Gastrocnemius medialis (tissue), 4 donors: ENCODE data around the gene TNFAIP3. TPM values are rescaled to one million over a fixed set of nuclear protein-coding genes. Genes with fewer than 3 reads are reported as not detected.

Source experiments
- ATAC-seq, 2 donors: fragments of 150-250 bp; one replicate each; pipeline ENCODE4 v1.9.1; 2016
- DNase-seq, 2 donors: peaks; one replicate each; pipeline ENCODE4 v3.0.0-alpha.2; 2019
- H3K27ac ChIP-seq, 4 donors: fragments of 200-600 bp; sonication (generic); 1 replicate in 1 of 4; 2 replicates in 3 of 4; pipeline ENCODE4 v1.5.1; 2016 to 2018; ENCODE audit warnings: mild to moderate bottlenecking in 2 of 4, moderate library complexity in 1 of 4
- H3K27me3 ChIP-seq, 3 donors: fragments of 200-600 bp; sonication (generic) in 2 of 3; 1 replicate in 1 of 3; 2 replicates in 2 of 3; pipeline versions ENCODE4 v1.5.1 to v1.6.0; 2016 to 2019; ENCODE audit warnings: mild to moderate bottlenecking in 1 of 3, moderate library complexity in 1 of 3
- H3K36me3 ChIP-seq, 2 donors: fragments of 200-600 bp; sonication (generic) in 1 of 2; one replicate each; pipeline ENCODE4 v1.5.1; 2017 to 2018
- H3K4me1 ChIP-seq, 2 donors: fragments of 200-600 bp; sonication (generic) in 1 of 2; one replicate each; pipeline ENCODE4 v1.5.1; 2016 to 2017; ENCODE audit warnings: mild to moderate bottlenecking in 2 of 2
- H3K4me3 ChIP-seq, 4 donors: fragments of 200-600 bp; sonication (generic) in 3 of 4; 1 replicate in 1 of 4; 2 replicates in 3 of 4; pipeline ENCODE4 v1.5.1; 2016 to 2019; ENCODE audit warnings: mild to moderate bottlenecking in 2 of 4
- H3K9me3 ChIP-seq, 3 donors: fragments of 200-600 bp; sonication (generic) in 2 of 3; 1 replicate in 1 of 3; 2 replicates in 2 of 3; pipeline ENCODE4 v1.5.1; 2016 to 2019
- CTCF ChIP-seq, 5 experiments: fragments of 450-650 bp in 3 of 5; fragments of 200-600 bp in 2 of 5; sonication (generic) in 2 of 5; IDR thresholded peaks in 4 of 5; conservative IDR thresholded peaks in 1 of 5; 1 replicate in 4 of 5; 2 replicates in 1 of 5; pipeline ENCODE4 v1.5.1; 2016 to 2019; ENCODE audit warnings: antibody characterized with exemption in 5 of 5, mild to moderate bottlenecking in 3 of 5, moderate library complexity in 3 of 5
- POLR2A ChIP-seq, 2 donors: fragments of 450-650 bp; IDR thresholded peaks; one replicate each; pipeline ENCODE4 v1.6.1; 2017; ENCODE audit warnings: antibody characterized with exemption in 2 of 2, mild to moderate bottlenecking in 2 of 2, moderate library complexity in 2 of 2
- in situ Hi-C, 4 donors: fragments of 200-750 bp; cut with MboI; loops; one replicate each; pipeline versions ENCODE4 v1.15.0 to v1.8.0; 2017; ENCODE audit warnings: low sequenced_read_pairs in 4 of 4
- intact Hi-C: fragments of 100-400 bp; cut with DNase I; formaldehyde crosslinking; loops from one replicate; pipeline ENCODE4 v1.15.1; 2023; ENCODE audit warnings: low total_unique reads
- total RNA-seq, 4 donors: library from RNA; depleted of rRNA; stranded (reverse); fragments of >200 nt; gene quantifications; one replicate each; pipeline versions ENCODE4 v1.1.0 to v1.2.3, GENCODE V29; 2016

The TNFAIP3 gene
- total RNA-seq, 4 donors from 2014 or later = 2.6 to 7.1 (median 4.7) TPM

DNA sequence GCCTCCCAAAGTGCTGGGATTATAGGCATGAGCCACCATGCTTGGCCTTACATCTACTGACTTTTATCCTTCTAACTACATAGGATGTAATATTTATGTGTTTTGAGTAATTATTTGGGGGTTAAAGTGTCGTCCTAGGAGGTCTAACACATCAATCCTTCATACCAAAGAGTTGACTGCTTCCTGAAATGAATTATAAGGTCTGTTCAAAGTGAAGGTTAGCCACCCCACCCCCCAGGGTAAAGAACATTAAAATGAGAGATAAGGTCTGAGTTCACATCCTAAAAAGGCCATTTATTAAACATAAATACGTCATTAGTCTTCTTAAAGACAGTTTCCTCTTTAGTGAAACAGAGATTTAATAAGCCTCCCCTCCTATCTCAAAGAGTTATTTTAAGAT lies 33.8 kb downstream of the TNFAIP3 start:
- Histone ChIP-seq H3K4me1 (no peaks in the 10 kb centered on the region), H3K27ac (no peak overlapping the region), H3K9me3 (no peaks in the 10 kb centered on the region), H3K27me3 (no peaks in the 10 kb centered on the region), H3K4me3 (no peak overlapping the region), H3K36me3 (no peaks in the 10 kb centered on the region)
- DNase-seq (no peak), ATAC-seq (no peak)
- intact Hi-C loops = no loop called here
- in situ Hi-C loops = no loop called here
- no peak for TF ChIP-seq CTCF (IDR thresholded peaks at IDR 0.05 in 4 of 5, conservative IDR thresholded peaks at IDR 0.05 in 1 of 5)
- TF ChIP-seq POLR2A (IDR thresholded peaks at IDR 0.05) = no peak

GRCh38 chr6:137901454-137901853 lies 34.4 kb downstream of the TNFAIP3 start:
- TF ChIP-seq CTCF (IDR thresholded peaks at IDR 0.05 in 4 of 5, conservative IDR thresholded peaks at IDR 0.05 in 1 of 5) = no peak
- TF ChIP-seq POLR2A (IDR thresholded peaks at IDR 0.05) = no peak
- in situ Hi-C loops = no loop called here
- Histone ChIP-seq H3K27me3 (no peaks in the 10 kb centered on the region), H3K27ac (no peak overlapping the region), H3K9me3 (no peaks in the 10 kb centered on the region), H3K4me1 (no peaks in the 10 kb centered on the region), H3K36me3 (no peaks in the 10 kb centered on the region), H3K4me3 (no peak overlapping the region)
- DNase-seq = no peak
- intact Hi-C loops = no loop called here
- no peak for ATAC-seq

DNA sequence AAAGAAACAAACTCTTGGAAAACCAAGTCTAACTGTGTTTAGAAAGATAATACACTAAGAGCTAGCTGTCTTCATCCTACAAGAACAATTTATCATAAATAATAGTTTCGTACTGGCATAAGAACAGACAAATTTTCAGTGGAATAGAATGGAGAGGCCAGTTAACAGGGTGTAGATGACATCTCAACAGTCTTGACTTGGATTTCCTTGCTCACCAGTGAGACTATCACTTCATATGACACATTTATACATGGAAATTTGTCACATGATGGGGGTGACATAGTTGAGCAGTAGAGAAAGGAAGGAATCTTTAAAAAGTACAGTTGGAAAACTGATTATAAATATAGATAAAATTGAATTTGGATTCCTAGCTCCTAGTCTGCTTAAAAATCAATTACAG lies 35.6 kb downstream of the TNFAIP3 start:
- intact Hi-C loops = no loop called here

GRCh38 chr6:137903274-137903932 lies 36.3 kb downstream of the TNFAIP3 start:
- TF ChIP-seq POLR2A (IDR thresholded peaks at IDR 0.05) (no peak), CTCF (IDR thresholded peaks at IDR 0.05 in 4 of 5, conservative IDR thresholded peaks at IDR 0.05 in 1 of 5) (no peak)
- H3K27me3 ChIP-seq = no peaks in the 10 kb centered on the region
- ATAC-seq (no peak), DNase-seq (no peak)
- intact Hi-C loops (no loop called here), in situ Hi-C loops (no loop called here)
- no peaks in the 10 kb centered on the region for H3K4me1 ChIP-seq
- no peaks in the 10 kb centered on the region for H3K36me3 ChIP-seq
- no peak overlapping the region for H3K4me3 ChIP-seq
- no peak overlapping the region for H3K27ac ChIP-seq
- H3K9me3 ChIP-seq = no peaks in the 10 kb centered on the region

More for the DNA sequence above, 35.6 kb downstream of the TNFAIP3 start:
- Histone ChIP-seq H3K9me3 (no peaks in the 10 kb centered on the region), H3K36me3 (no peaks in the 10 kb centered on the region), H3K27ac (no peak overlapping the region), H3K4me3 (no peak overlapping the region), H3K4me1 (no peaks in the 10 kb centered on the region), H3K27me3 (no peaks in the 10 kb centered on the region)
- no peak for TF ChIP-seq POLR2A (IDR thresholded peaks at IDR 0.05)
- no peak for TF ChIP-seq CTCF (IDR thresholded peaks at IDR 0.05 in 4 of 5, conservative IDR thresholded peaks at IDR 0.05 in 1 of 5)
- ATAC-seq (no peak), DNase-seq (no peak)
- in situ Hi-C loops = no loop called here
